Activated naive CD4-positive, alpha-beta T cell treated with anti-CD3 and anti-CD28 coated beads, Interleukin-2, amount 50 U/mL, for 24 hours (primary cell): ENCODE measurements around the gene WIZ.
A peak's percentile ranks its signal among the peaks of the same experiment; 100 is the strongest.

Experiments
- H3K27ac Mint-ChIP-seq: one replicate; pipeline ENCODE4 v1.8.0; 2021; ENCODE audit warnings: mild to moderate bottlenecking, mixed read lengths
- H3K27me3 Mint-ChIP-seq: one replicate; pipeline ENCODE4 v1.8.0; 2021; ENCODE audit warnings: mixed read lengths
- H3K36me3 Mint-ChIP-seq: one replicate; pipeline ENCODE4 v1.8.0; 2021; ENCODE audit warnings: mixed read lengths
- H3K4me1 Mint-ChIP-seq: one replicate; pipeline ENCODE4 v1.8.0; 2021; ENCODE audit warnings: mixed read lengths
- H3K4me3 Mint-ChIP-seq: one replicate; pipeline ENCODE4 v1.8.0; 2021; ENCODE audit warnings: mild to moderate bottlenecking, mixed read lengths
- H3K9me3 Mint-ChIP-seq: one replicate; pipeline ENCODE4 v1.8.0; 2021; ENCODE audit warnings: mixed read lengths

Gene WIZ

DNA sequence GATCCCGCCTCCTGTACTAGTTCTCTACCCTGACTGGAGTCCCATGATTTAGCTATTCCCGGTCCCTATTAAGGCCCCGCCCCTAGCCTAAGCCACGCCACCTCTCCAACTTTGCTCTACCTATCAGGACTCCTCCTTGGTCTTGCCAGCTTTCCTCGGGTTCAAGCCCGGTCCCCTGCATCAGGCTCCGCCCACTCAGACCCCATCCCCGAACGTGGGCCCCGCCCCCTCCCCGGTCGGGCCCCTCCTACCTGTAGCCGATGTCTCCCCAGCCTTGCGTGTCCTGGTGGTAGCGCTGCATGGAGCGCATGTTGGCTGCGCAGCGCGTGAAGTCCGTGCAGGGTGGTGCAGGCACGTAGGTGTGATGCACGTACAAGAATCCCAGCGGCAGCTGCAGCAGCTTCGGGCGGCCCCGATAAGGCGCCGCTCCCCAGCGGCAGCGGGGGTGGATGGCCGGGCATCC, 21.9 kb upstream of the WIZ start:
- no peak overlapping the region for H3K4me3 Mint-ChIP-seq
- H3K36me3 Mint-ChIP-seq = peaks cover 2% of the 10 kb centered on the region
- peaks cover 46% of the 10 kb centered on the region for H3K4me1 Mint-ChIP-seq
- H3K27ac Mint-ChIP-seq = no peak overlapping the region
- H3K9me3 Mint-ChIP-seq = no peaks in the 10 kb centered on the region
- no peaks in the 10 kb centered on the region for H3K27me3 Mint-ChIP-seq

DNA sequence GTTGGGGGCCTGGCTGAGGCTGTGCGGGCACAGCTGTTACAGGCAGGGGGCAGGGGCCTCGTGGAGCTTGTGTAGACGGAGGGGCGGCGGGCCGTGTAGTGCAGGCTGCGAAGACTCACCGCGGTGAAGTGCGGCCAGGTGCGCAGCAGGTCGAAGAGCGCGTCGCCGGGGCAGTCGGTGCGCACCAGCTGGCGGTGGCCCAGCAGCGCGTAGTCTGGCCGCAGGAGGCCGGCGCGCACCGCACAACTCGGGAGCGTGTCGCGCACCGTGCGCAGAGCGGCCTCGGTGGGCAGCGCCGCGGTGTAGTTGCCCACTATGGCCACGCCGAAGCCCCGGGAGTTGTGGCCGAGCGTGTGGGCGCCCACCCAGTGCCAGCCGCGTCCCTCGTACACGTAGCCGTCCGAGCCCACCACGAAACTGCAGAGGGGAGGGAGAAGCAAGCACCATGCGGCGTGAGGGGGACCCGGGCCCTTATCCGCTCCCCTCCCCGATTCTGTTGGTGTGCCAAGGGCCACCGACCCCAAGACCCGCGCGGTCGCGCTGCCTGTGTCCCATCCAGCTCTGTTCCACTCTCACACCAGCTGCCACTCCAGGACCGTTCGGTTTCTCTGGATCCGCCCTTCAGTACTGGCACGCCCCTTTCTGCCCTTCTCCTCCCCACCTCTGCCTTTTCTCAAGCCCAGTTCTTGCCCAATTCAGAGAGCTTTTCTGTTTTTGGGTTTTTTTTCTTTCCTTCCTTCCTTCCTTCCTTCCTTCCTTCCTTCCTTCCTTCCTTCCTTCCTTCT, 19.9 kb upstream of the WIZ start:
- H3K27ac Mint-ChIP-seq = peak overlapping the region; percentile 42
- peaks cover 2% of the 10 kb centered on the region for H3K36me3 Mint-ChIP-seq
- H3K27me3 Mint-ChIP-seq = no peaks in the 10 kb centered on the region
- H3K4me1 Mint-ChIP-seq = peaks cover 53% of the 10 kb centered on the region
- peak overlapping the region; percentile 91 for H3K4me3 Mint-ChIP-seq
- no peaks in the 10 kb centered on the region for H3K9me3 Mint-ChIP-seq

- Mint-ChIP-seq H3K27ac (peak overlapping the region; percentile 42), H3K9me3 (no peaks in the 10 kb centered on the region), H3K4me3 (peak overlapping the region; percentile 91), H3K36me3 (peaks cover 2% of the 10 kb centered on the region), H3K27me3 (no peaks in the 10 kb centered on the region), H3K4me1 (peaks cover 55% of the 10 kb centered on the region)
Observed at GRCh38 chr19:15468675-15469512, 19.1 kb upstream of the WIZ start.

GRCh38 chr19:15467734-15468214, 18.0 kb upstream of the WIZ start:
- Mint-ChIP-seq H3K9me3 (no peaks in the 10 kb centered on the region), H3K4me3 (peak overlapping the region; percentile 91), H3K4me1 (peaks cover 58% of the 10 kb centered on the region), H3K27ac (peak overlapping the region; percentile 80), H3K27me3 (no peaks in the 10 kb centered on the region), H3K36me3 (peaks cover 2% of the 10 kb centered on the region)

GRCh38 chr19:15466851-15467733, 17.3 kb upstream of the WIZ start:
- peaks cover 64% of the 10 kb centered on the region for H3K4me1 Mint-ChIP-seq
- H3K9me3 Mint-ChIP-seq = no peaks in the 10 kb centered on the region
- H3K27ac Mint-ChIP-seq = peak overlapping the region; percentile 95
- peak overlapping the region; percentile 91 for H3K4me3 Mint-ChIP-seq
- H3K36me3 Mint-ChIP-seq = peaks cover 2% of the 10 kb centered on the region
- no peaks in the 10 kb centered on the region for H3K27me3 Mint-ChIP-seq

GRCh38 chr19:15464394-15465385, 14.9 kb upstream of the WIZ start, which contains the start of gene RASAL3:
Gene RASAL3, minus strand, starts transcription at chr19:15464544. Its CDS starts 186 bp downstream, at chr19:15464358.
- Mint-ChIP-seq H3K4me3 (peak within 1 kb of the TSS; percentile 86), H3K27ac (peak within 1 kb of the TSS; percentile 97), H3K4me1 (peaks cover 78% of the 10 kb centered on the region), H3K36me3 (peaks cover 5% of the 10 kb centered on the region), H3K9me3 (no peaks in the 10 kb centered on the region), H3K27me3 (no peaks in the 10 kb centered on the region)

GRCh38 chr19:15463861-15464371, 14.2 kb upstream of the WIZ start:
- Mint-ChIP-seq H3K4me1 (peaks cover 74% of the 10 kb centered on the region), H3K36me3 (peaks cover 5% of the 10 kb centered on the region), H3K9me3 (no peaks in the 10 kb centered on the region), H3K27ac (peak overlapping the region; percentile 97), H3K27me3 (no peaks in the 10 kb centered on the region), H3K4me3 (peak overlapping the region; percentile 86)

GRCh38 chr19:15461694-15462093, 11.9 kb upstream of the WIZ start:
- Mint-ChIP-seq H3K4me1 (peaks cover 51% of the 10 kb centered on the region), H3K4me3 (peak overlapping the region; percentile 86), H3K36me3 (peaks cover 7% of the 10 kb centered on the region), H3K9me3 (no peaks in the 10 kb centered on the region), H3K27ac (peak overlapping the region; percentile 83), H3K27me3 (no peaks in the 10 kb centered on the region)

DNA sequence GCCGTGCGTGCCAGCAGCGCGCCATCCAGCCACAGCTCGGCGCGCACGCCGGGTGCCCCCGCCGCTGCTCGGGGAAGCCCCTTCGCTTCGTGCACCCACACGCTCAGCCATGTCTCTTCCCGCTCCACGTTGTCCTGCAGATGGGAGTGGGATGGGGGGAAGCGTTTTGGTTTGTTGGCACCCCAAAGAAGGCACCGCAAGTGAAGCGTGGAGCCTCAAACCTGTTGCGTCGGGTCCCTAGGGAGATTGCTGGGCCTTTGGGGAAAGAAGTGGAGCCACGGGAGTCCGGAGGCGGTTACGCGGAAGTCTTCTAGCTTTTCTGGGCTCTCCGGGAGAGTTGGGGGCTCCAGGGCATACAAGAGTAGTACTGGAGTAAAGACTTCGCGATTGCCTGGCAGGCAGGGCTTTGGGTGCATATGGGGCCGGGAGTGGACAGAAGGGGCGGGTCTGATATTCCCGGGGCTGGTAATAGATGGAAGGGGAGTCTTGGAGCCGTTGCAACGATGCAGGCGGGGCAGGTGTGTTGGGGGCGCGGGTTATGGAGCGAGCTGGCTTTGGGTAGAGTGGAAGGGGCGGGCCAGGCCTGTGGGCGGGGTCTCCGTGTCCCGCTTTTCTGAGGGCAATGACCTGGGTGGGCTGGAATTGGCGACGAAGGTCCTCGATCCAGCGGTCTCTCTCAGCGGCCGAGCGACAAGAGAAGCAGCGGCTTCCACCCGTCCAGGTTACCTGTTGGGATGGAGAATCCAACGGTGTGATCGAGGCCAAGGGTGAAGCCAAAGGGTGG, 8.1 kb upstream of the WIZ start:
- H3K36me3 Mint-ChIP-seq = peaks cover 13% of the 10 kb centered on the region
- H3K4me3 Mint-ChIP-seq = no peak overlapping the region
- H3K27ac Mint-ChIP-seq = no peak overlapping the region
- peaks cover 42% of the 10 kb centered on the region for H3K4me1 Mint-ChIP-seq
- H3K9me3 Mint-ChIP-seq = no peaks in the 10 kb centered on the region
- no peaks in the 10 kb centered on the region for H3K27me3 Mint-ChIP-seq

- Mint-ChIP-seq H3K4me1 (peaks cover 36% of the 10 kb centered on the region), H3K4me3 (no peak overlapping the region), H3K9me3 (no peaks in the 10 kb centered on the region), H3K27me3 (no peaks in the 10 kb centered on the region), H3K27ac (no peak overlapping the region), H3K36me3 (peaks cover 13% of the 10 kb centered on the region)
Observed at GRCh38 chr19:15456871-15457700, 7.3 kb upstream of the WIZ start.

DNA sequence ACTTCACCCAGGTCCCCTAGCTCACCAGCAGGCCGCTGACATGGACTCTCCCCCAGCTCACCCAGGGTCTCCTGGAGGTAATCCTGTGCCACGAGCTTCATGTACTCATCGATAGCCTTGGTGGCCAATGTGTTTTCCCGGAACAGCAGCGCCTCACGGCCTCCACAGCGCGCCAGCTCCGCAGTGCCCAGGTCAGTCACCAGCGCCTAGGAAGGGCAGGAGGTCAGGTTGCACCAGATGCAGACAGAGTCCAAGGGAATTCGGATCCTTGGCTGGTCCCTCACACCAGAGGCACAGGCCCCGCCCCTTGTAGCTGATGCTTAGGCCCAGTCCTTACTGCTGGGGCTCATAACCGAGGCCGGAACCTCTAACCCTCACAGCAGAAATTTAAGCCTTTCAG, 6.7 kb upstream of the WIZ start:
- Mint-ChIP-seq H3K4me1 (peaks cover 29% of the 10 kb centered on the region), H3K4me3 (no peak overlapping the region), H3K9me3 (no peaks in the 10 kb centered on the region), H3K36me3 (peaks cover 12% of the 10 kb centered on the region), H3K27me3 (no peaks in the 10 kb centered on the region), H3K27ac (no peak overlapping the region)

DNA sequence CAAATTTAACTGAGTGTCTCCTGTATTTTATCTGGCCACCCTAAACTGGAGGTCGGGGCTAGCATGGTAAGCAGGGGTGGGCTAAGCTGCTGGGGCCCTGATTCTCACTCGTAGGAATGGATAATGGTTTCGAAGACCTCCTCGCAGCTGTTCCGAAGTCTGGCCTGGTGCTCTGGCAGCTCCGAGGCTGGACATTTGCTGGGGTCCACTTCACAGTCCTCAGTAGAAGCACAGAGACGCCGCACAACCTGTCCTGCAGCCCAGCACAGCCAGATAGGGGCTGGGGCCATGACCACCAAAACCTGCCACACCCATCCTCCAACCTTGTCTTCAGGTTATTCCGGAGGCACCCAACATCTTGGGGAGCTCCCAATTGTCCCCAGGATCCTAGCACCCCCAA, 6.2 kb upstream of the WIZ start:
- H3K27me3 Mint-ChIP-seq = no peaks in the 10 kb centered on the region
- peaks cover 31% of the 10 kb centered on the region for H3K4me1 Mint-ChIP-seq
- no peak overlapping the region for H3K27ac Mint-ChIP-seq
- H3K36me3 Mint-ChIP-seq = peaks cover 14% of the 10 kb centered on the region
- no peak overlapping the region for H3K4me3 Mint-ChIP-seq
- no peaks in the 10 kb centered on the region for H3K9me3 Mint-ChIP-seq
